DMS53 treated with DMSO at 0.1 percent for 48 hours (cell line): ENCODE measurements around the gene GGACT.
A peak's percentile ranks its signal among the peaks of the same experiment; 100 is the strongest.

ENCODE experiments used
- DNase-seq: peaks from one replicate; lab custom pipeline; 2025; ENCODE audit not compliant: unreplicated experiment; lab: John Stamatoyannopoulos, UW

GGACT gene

GRCh38 chr13:100515410-100515800 is 73.2 kb downstream of the GGACT start:
- DNase-seq: no peak

GRCh38 chr13:100514788-100515409 is 73.7 kb downstream of the GGACT start:
- no peak for DNase-seq

GRCh38 chr13:100513987-100514670 is 74.5 kb downstream of the GGACT start:
- no peak for DNase-seq

- DNase-seq: no peak
Measured at GRCh38 chr13:100513171-100513570, 75.4 kb downstream of the GGACT start.

GRCh38 chr13:100512422-100512821 is 76.2 kb downstream of the GGACT start:
- DNase-seq: no peak

GRCh38 chr13:100511466-100511865 is 77.1 kb downstream of the GGACT start:
- no peak for DNase-seq

- DNase-seq: no peak
Measured at GRCh38 chr13:100510208-100510957, 78.2 kb downstream of the GGACT start.

GRCh38 chr13:100508996-100509395 is 79.6 kb downstream of the GGACT start:
- no peak for DNase-seq

- no peak for DNase-seq
Measured at GRCh38 chr13:100508455-100508854, 80.1 kb downstream of the GGACT start.

GRCh38 chr13:100506600-100507422 is 81.8 kb downstream of the GGACT start:
- no peak for DNase-seq

- no peak for DNase-seq
Measured at GRCh38 chr13:100506154-100506553, 82.4 kb downstream of the GGACT start.

- DNase-seq: no peak
Measured at GRCh38 chr13:100503622-100504021, 85.0 kb downstream of the GGACT start.

GRCh38 chr13:100502446-100502845 is 86.1 kb downstream of the GGACT start:
- no peak for DNase-seq

GRCh38 chr13:100497389-100497788 is 91.2 kb downstream of the GGACT start:
- no peak for DNase-seq

- DNase-seq: no peak
Measured at GRCh38 chr13:100495455-100495854, 93.1 kb downstream of the GGACT start.

GRCh38 chr13:100493418-100493817 is 95.2 kb downstream of the GGACT start:
- no peak for DNase-seq

GRCh38 chr13:100491164-100491842 is 97.3 kb downstream of the GGACT start:
- no peak for DNase-seq

GRCh38 chr13:100490692-100491091 is 97.9 kb downstream of the GGACT start:
- peak; percentile 51 for DNase-seq

- no peak for DNase-seq
Measured at GRCh38 chr13:100485265-100485664, 103.3 kb downstream of the GGACT start.

GRCh38 chr13:100484702-100485101 is 103.9 kb downstream of the GGACT start:
- no peak for DNase-seq
